Right lobe of liver (tissue), 6 donors: ENCODE results near the gene ACSL5. TPM values are rescaled to one million over a fixed set of nuclear protein-coding genes. Genes with fewer than 3 reads are reported as not detected.

Experiments used
- ATAC-seq, 4 donors: fragments of 200-7000 bp; cut with Tn5 transposase; one replicate each; pipeline ENCODE4 v1.9.1; 2020; ENCODE audit warnings: mild to moderate bottlenecking in 4 of 4, moderate library complexity in 4 of 4
- DNase-seq, 3 donors: peaks; one replicate each; pipeline ENCODE4 v3.0.0-alpha.2; 2020
- H3K27ac ChIP-seq, 3 donors: fragments of 200-600 bp; one replicate each; pipeline ENCODE4 v1.8.0; 2022
- H3K27me3 ChIP-seq, 2 donors: fragments of 200-600 bp; one replicate each; pipeline ENCODE4 v1.8.0; 2022
- H3K36me3 ChIP-seq, 4 donors: fragments of 200-600 bp; sonication (generic) in 1 of 4; one replicate each; pipeline versions ENCODE4 v1.5.1 to v1.8.0; 2017 to 2022; ENCODE audit warnings: control low read depth in 1 of 4
- H3K4me1 ChIP-seq, 4 donors: fragments of 200-600 bp; sonication (generic) in 1 of 4; one replicate each; pipeline versions ENCODE4 v1.5.1 to v1.8.0; 2017 to 2022; ENCODE audit warnings: control low read depth in 1 of 4
- H3K4me3 ChIP-seq, 3 donors: fragments of 200-600 bp; one replicate each; pipeline ENCODE4 v1.8.0; 2022
- H3K9me3 ChIP-seq, 4 donors: fragments of 200-600 bp; sonication (generic) in 1 of 4; one replicate each; pipeline versions ENCODE4 v1.5.1 to v1.8.0; 2017 to 2022; ENCODE audit warnings: control low read depth in 1 of 4
- CTCF ChIP-seq, 4 donors: fragments of 200-600 bp in 3 of 4; fragments of 450-650 bp in 1 of 4; IDR thresholded peaks; one replicate each; pipeline versions ENCODE4 v1.5.1 to v1.8.0; 2016 to 2022; ENCODE audit warnings: antibody characterized with exemption in 4 of 4, mild to moderate bottlenecking in 2 of 4
- POLR2A ChIP-seq: fragments of 450-650 bp; IDR thresholded peaks from one replicate; pipeline ENCODE4 v1.6.1; 2017; ENCODE audit warnings: antibody characterized with exemption, mild to moderate bottlenecking
- WGBS: methylation state at CpG from one replicate; pipeline ENCODE4 v1.1.6; 2018; ENCODE audit warnings: low coverage, low lambda C conversion rate; ENCODE audit not compliant: insufficient coverage; ENCODE audit errors: missing lambda C conversion rate; 5-methylcytosine and 5-hydroxymethylcytosine counted together
- intact Hi-C, 2 donors: fragments of 100-400 bp; cut with DNase I; formaldehyde crosslinking; loops; one replicate each; pipeline versions ENCODE4 v1.11.2 to v1.14.1; 2022
- total RNA-seq, 6 experiments: library from RNA; depleted of rRNA in 2 of 6; stranded (reverse); fragments of >200 nt in 2 of 6; fragmentation: NEBNext Ultra II Directional in 3 of 6; extraction: Animal tissue kit (Norgen Biotek cat#: 25700) in 3 of 6; gene quantifications; one replicate each; pipeline versions ENCODE4 v1.1.0 to v1.2.4, GENCODE V29; 2016 to 2023
- donor health status: DM: no; HTN: yes; CAD: no.
- donor health status: DM: no; HTN: no; CAD: no.
- donor health status: DM: no; HTN: no; CAD: no.
- donor health status: DM: no; HTN: yes; CAD: no.
- donor health status: DM: no; HTN: yes; CAD: no.

ACSL5 gene
- total RNA-seq, 6 experiments from 2014 or later = 35.1 to 92.4 (median 73.8) TPM

DNA sequence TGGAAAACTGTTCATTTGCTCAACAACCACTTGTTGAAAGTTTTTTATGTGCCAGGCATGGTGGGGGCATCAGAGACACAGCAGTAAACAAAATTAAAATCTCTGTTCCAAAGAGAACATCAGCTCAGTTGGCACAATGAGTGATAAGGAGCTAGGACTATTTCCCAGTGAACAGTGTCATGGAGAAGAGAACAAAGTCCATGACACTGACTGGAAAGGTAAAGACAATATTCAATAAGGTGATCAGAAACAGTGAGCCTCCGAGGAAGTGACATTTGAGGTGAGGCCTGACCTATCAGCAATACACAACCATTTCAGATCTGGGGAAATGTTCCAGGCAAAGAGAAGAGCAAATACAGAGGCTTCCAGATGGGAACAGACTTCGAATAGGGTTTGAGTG lies 14.6 kb downstream of the ACSL5 start:
- 13% methylated on average over 2 of the region's 2 CpGs for WGBS
- intact Hi-C loops = no loop called here
- Histone ChIP-seq H3K4me1 (peaks cover 0 to 71% (median 34%) of the 10 kb centered on the region in 4 donors), H3K9me3 (no peaks in the 10 kb centered on the region), H3K27ac (peak overlapping the region; percentile 38 to 45 (median 43)), H3K27me3 (no peaks in the 10 kb centered on the region), H3K36me3 (no peaks in the 10 kb centered on the region), H3K4me3 (no peak overlapping the region)
- ATAC-seq (peak; percentile 26 to 52 (median 48)), DNase-seq (no peak)
- TF ChIP-seq POLR2A = no peak
- no peak for TF ChIP-seq CTCF (IDR thresholded peaks at IDR 0.05)

DNA sequence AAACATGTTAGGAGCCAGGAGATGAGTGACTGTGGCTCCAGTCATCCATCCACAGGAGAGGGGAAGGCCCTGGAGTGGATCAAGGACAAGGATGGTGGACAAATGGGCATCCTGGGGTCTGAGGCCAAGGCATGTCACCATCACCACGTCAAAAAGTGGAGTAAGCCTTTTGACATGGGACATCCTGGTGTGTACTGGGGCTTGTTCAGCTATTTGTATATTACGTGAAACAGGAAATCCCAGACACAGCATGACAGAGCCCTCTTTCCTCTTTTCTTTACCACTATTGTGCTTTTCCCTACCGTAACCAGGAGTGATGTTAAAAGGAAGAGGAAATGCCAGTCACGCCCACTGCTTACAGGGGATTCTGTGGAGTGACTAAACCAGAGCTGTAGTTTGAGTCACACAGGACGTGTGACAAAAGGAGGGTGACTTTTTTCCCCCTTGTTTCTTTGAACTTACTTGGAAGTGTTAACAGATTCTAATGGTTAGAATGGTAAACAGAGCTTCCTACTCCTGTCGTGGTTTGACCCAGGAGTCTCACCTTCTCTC lies 15.4 kb downstream of the ACSL5 start:
- DNase-seq (peak in 1 of 3 donors; percentile 24), ATAC-seq (peak; percentile 49 to 78 (median 61))
- Histone ChIP-seq H3K4me3 (no peak overlapping the region), H3K4me1 (peaks cover 0 to 73% (median 35%) of the 10 kb centered on the region in 4 donors), H3K27me3 (no peaks in the 10 kb centered on the region), H3K9me3 (no peaks in the 10 kb centered on the region), H3K36me3 (no peaks in the 10 kb centered on the region), H3K27ac (peak overlapping the region; percentile 38 to 45 (median 43))
- TF ChIP-seq POLR2A = no peak
- no peak for TF ChIP-seq CTCF (IDR thresholded peaks at IDR 0.05)
- 21% methylated on average over 6 of the region's 6 CpGs for WGBS
- intact Hi-C loops = no loop called here

- peak overlapping the region in 1 of 3 donors; percentile 45 for H3K27ac ChIP-seq
- H3K4me3 ChIP-seq = no peak overlapping the region
- no peak for ATAC-seq
- H3K4me1 ChIP-seq = peaks cover 0 to 80% (median 37%) of the 10 kb centered on the region in 4 donors
- H3K9me3 ChIP-seq = no peaks in the 10 kb centered on the region
- no peak for DNase-seq
- intact Hi-C loops = no loop called here
- 94% methylated on average over 3 of the region's 3 CpGs for WGBS
- H3K27me3 ChIP-seq = no peaks in the 10 kb centered on the region
- TF ChIP-seq CTCF (IDR thresholded peaks at IDR 0.05) = no peak
- no peak for TF ChIP-seq POLR2A
- H3K36me3 ChIP-seq = peaks cover 0 to 2% (median 0%) of the 10 kb centered on the region in 4 donors
Observed at GRCh38 chr10:112390125-112390703, 16.3 kb downstream of the ACSL5 start.

- Histone ChIP-seq H3K36me3 (peaks cover 0 to 22% (median 8%) of the 10 kb centered on the region in 4 donors), H3K27me3 (no peaks in the 10 kb centered on the region), H3K4me3 (no peak overlapping the region), H3K9me3 (no peaks in the 10 kb centered on the region), H3K27ac (no peak overlapping the region), H3K4me1 (peaks cover 0 to 66% (median 33%) of the 10 kb centered on the region in 4 donors)
- TF ChIP-seq POLR2A (no peak), CTCF (IDR thresholded peaks at IDR 0.05) (no peak)
- DNase-seq (no peak), ATAC-seq (no peak)
- 56% methylated on average over 1 of the region's 1 CpG for WGBS
- intact Hi-C loops = no loop called here
Observed at GRCh38 chr10:112393341-112393740, 19.4 kb downstream of the ACSL5 start.
